GM19099 (cell line): ENCODE measurements around the gene ENTPD8.

ENCODE experiments used
- POLR2A ChIP-seq: IDR thresholded peaks from 3 replicates; pipeline ENCODE4 v1.6.1; 2011; ENCODE audit warnings: low read depth; ENCODE audit not compliant: insufficient read length; ENCODE audit errors: extremely low read depth

The ENTPD8 gene

DNA sequence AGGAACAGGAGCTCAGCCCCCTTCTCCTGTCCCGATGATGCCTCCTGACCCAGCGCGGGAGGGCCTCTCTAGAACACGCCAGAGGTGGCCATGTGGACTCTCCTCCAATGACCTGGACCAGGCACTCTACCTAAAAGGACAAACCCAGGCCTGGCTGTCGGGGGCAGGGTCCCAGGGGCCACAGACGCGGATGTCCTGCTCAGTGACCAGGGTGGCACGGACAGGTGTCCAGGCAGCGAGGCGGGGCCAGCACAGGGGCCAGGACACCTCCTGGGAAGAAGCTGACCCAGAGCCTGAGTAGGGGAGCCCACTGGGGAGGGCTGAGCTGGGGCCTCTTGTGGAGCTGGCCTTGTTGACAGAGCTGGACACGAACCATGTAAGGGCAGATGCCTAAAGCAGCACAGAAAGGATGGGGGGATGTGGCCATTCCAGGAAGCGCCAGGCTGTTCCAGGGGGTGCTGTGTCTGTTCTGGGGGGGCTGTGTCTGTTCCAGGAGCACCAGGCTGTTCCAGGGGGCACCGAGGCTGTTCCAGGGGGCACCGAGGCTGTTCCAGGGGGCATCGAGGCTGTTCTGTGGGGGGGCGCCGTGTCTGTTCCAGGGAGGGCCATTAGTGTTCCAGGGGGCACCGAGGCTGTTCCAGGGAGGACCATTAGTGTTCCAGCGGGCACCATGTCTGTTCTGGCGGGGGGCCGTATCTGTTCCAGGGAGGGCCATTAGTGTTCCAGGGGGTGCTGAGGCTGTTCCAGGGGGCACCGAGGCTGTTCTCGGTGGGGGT, 48.7 kb downstream of the ENTPD8 start:
- TF ChIP-seq POLR2A = no peak

- no peak for TF ChIP-seq POLR2A
These were observed 49.8 kb downstream of the ENTPD8 start for GRCh38 chr9:137391411-137391754.

GRCh38 chr9:137390553-137391410, 50.4 kb downstream of the ENTPD8 start:
- no peak for TF ChIP-seq POLR2A

DNA sequence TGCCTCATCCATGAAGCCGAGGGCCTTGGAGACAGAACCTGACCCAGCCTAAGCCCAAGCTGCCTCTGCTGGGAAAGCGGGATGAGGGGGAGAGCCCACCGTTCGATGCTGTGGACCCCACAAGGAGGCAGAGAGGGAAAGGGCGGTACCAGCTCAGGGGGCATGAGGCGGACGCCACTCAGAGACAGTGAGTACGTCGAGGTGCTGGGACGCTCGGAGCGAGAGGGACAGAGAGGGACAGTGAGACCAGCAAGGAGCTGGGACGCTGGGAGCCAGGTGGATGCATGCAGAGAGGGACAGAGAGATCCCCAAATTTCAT, 51.8 kb downstream of the ENTPD8 start:
- TF ChIP-seq POLR2A = no peak

- TF ChIP-seq POLR2A = no peak
These were observed 52.3 kb downstream of the ENTPD8 start for GRCh38 chr9:137388589-137389427.

- TF ChIP-seq POLR2A = no peak
These were observed 53.1 kb downstream of the ENTPD8 start for GRCh38 chr9:137387891-137388560.

DNA sequence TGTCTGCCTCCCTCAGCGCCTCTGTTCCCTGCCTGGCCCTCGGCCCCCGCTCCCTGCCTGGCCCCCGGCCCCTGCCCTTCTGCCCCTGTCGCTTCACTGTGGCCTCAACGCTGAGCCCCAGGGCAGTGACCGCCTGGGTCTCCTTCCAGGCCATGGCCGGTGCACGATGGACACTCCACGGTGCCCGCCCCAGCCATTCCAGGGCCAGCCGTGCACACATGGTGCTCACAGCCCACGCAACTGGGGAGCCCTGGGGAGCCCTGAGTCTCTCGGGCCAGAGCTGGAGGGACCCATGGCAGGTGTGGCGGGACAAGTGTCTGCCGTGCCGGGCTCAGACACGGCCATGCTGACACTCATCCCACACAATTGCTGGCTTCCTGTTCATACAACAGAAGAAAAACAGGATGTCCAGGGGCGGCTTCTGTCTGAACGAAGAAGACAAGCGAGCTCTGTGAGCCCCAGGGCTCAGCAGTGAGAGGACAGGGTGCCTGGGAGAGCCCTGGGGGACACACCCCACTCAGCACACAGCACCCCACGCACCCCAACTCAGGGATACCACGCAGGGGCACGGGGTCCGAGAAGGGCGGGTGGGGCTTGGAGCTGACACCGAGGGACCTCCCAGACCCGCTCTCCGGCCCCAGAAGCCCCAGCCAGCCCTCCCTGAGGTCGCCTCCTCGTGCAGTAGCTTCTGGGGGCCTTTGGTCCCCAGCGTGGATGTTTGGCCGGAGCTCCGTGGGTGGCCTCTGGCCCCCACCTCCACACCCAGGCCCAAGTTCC, 53.9 kb downstream of the ENTPD8 start:
- TF ChIP-seq POLR2A = no peak

DNA sequence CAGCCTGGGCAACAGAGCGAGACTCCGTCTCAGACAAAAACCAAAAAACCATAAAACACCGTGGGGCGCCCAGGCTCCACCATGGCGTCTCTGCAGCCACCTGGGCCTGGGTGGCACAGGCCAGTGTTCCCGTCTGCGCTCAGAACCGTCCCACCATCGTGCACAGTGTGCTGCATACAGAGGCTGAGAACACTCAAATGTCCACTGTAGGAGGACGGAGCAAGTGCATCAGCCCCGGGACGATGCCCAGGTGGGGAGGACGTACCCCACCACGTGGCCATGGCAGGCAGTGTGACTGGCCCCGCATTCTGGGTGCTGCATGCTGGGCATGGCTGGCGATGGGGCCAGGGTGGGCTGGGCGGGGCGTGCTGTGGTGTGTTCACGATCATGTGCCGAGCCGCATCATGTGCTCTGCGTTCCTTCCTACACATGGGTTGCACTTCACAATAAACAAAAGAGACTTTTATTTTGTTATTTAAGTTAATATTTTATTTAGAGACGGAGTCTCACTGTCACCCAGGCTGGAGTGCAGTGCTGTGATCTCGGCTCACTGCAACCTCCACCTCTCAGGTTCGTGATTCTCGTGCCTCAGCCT, 56.0 kb downstream of the ENTPD8 start:
- TF ChIP-seq POLR2A = no peak
